ENCODE data around the gene NPHP4.

The NPHP4 gene

GRCh38 chr1:5915587-5916571 lies 76.3 kb downstream of the NPHP4 start:
- Histone ChIP-seq H3K27me3 (ENCODE audit: insufficient read depth, insufficient read length) (no peaks in the 10 kb centered on the region), H3K4me3 (ENCODE audit: insufficient read length, low read depth) (no peak overlapping the region), H3K4me1 (ENCODE audit: insufficient read depth, insufficient read length) (no peaks in the 10 kb centered on the region), H3K9me3 (ENCODE audit: insufficient read depth, low read length) (no peaks in the 10 kb centered on the region), H3K36me3 (ENCODE audit: insufficient read depth, insufficient read length, low read length) (no peaks in the 10 kb centered on the region), H3K9ac (ENCODE audit: insufficient read length, low read depth) (peak overlapping the region; percentile 21)
- DNase-seq (ENCODE audit: low read depth, low spot score) = no peak
- TF ChIP-seq ZNF274 (IDR thresholded peaks at IDR 0.05; ENCODE audit: low read depth, low read length) (no peak), SUZ12 (IDR thresholded peaks at IDR 0.05; ENCODE audit: extremely low read depth, insufficient read depth, insufficient read length) (no peak), YY1 (IDR thresholded peaks at IDR 0.05; ENCODE audit: insufficient read depth, insufficient read length) (no peak)

- TF ChIP-seq YY1 (IDR thresholded peaks at IDR 0.05; ENCODE audit: insufficient read depth, insufficient read length) (no peak), ZNF274 (IDR thresholded peaks at IDR 0.05; ENCODE audit: low read depth, low read length) (no peak), SUZ12 (IDR thresholded peaks at IDR 0.05; ENCODE audit: extremely low read depth, insufficient read depth, insufficient read length) (no peak)
- H3K27me3 ChIP-seq (ENCODE audit: insufficient read depth, insufficient read length) = no peaks in the 10 kb centered on the region
- H3K9ac ChIP-seq (ENCODE audit: insufficient read length, low read depth) = no peak overlapping the region
- H3K36me3 ChIP-seq (ENCODE audit: insufficient read depth, insufficient read length, low read length) = no peaks in the 10 kb centered on the region
- no peak for DNase-seq (ENCODE audit: low read depth, low spot score)
- no peak overlapping the region for H3K4me3 ChIP-seq (ENCODE audit: insufficient read length, low read depth)
- H3K4me1 ChIP-seq (ENCODE audit: insufficient read depth, insufficient read length) = no peaks in the 10 kb centered on the region
- no peaks in the 10 kb centered on the region for H3K9me3 ChIP-seq (ENCODE audit: insufficient read depth, low read length)
Measured at GRCh38 chr1:5914676-5915365, 77.4 kb downstream of the NPHP4 start.

- DNase-seq (ENCODE audit: low read depth, low spot score) = no peak
- Histone ChIP-seq H3K4me1 (ENCODE audit: insufficient read depth, insufficient read length) (no peaks in the 10 kb centered on the region), H3K36me3 (ENCODE audit: insufficient read depth, insufficient read length, low read length) (no peaks in the 10 kb centered on the region), H3K9ac (ENCODE audit: insufficient read length, low read depth) (no peak overlapping the region), H3K27me3 (ENCODE audit: insufficient read depth, insufficient read length) (no peaks in the 10 kb centered on the region), H3K4me3 (ENCODE audit: insufficient read length, low read depth) (no peak overlapping the region), H3K9me3 (ENCODE audit: insufficient read depth, low read length) (no peaks in the 10 kb centered on the region)
- TF ChIP-seq ZNF274 (IDR thresholded peaks at IDR 0.05; ENCODE audit: low read depth, low read length) (no peak), YY1 (IDR thresholded peaks at IDR 0.05; ENCODE audit: insufficient read depth, insufficient read length) (no peak), SUZ12 (IDR thresholded peaks at IDR 0.05; ENCODE audit: extremely low read depth, insufficient read depth, insufficient read length) (no peak)
Measured at GRCh38 chr1:5913876-5914275, 78.3 kb downstream of the NPHP4 start.

- no peaks in the 10 kb centered on the region for H3K27me3 ChIP-seq (ENCODE audit: insufficient read depth, insufficient read length)
- H3K9me3 ChIP-seq (ENCODE audit: insufficient read depth, low read length) = no peaks in the 10 kb centered on the region
- no peaks in the 10 kb centered on the region for H3K36me3 ChIP-seq (ENCODE audit: insufficient read depth, insufficient read length, low read length)
- H3K4me1 ChIP-seq (ENCODE audit: insufficient read depth, insufficient read length) = no peaks in the 10 kb centered on the region
- TF ChIP-seq SUZ12 (IDR thresholded peaks at IDR 0.05; ENCODE audit: extremely low read depth, insufficient read depth, insufficient read length) = no peak
- no peak for TF ChIP-seq ZNF274 (IDR thresholded peaks at IDR 0.05; ENCODE audit: low read depth, low read length)
- TF ChIP-seq YY1 (IDR thresholded peaks at IDR 0.05; ENCODE audit: insufficient read depth, insufficient read length) = no peak
- H3K4me3 ChIP-seq (ENCODE audit: insufficient read length, low read depth) = no peak overlapping the region
- no peak overlapping the region for H3K9ac ChIP-seq (ENCODE audit: insufficient read length, low read depth)
- DNase-seq (ENCODE audit: low read depth, low spot score) = no peak
Measured at GRCh38 chr1:5913078-5913845, 79.0 kb downstream of the NPHP4 start.

GRCh38 chr1:5911871-5912271 lies 80.4 kb downstream of the NPHP4 start:
- no peak for TF ChIP-seq YY1 (IDR thresholded peaks at IDR 0.05; ENCODE audit: insufficient read depth, insufficient read length)
- TF ChIP-seq SUZ12 (IDR thresholded peaks at IDR 0.05; ENCODE audit: extremely low read depth, insufficient read depth, insufficient read length) = no peak
- TF ChIP-seq ZNF274 (IDR thresholded peaks at IDR 0.05; ENCODE audit: low read depth, low read length) = no peak
- Histone ChIP-seq H3K4me1 (ENCODE audit: insufficient read depth, insufficient read length) (no peaks in the 10 kb centered on the region), H3K4me3 (ENCODE audit: insufficient read length, low read depth) (no peak overlapping the region), H3K9ac (ENCODE audit: insufficient read length, low read depth) (no peak overlapping the region), H3K9me3 (ENCODE audit: insufficient read depth, low read length) (no peaks in the 10 kb centered on the region), H3K36me3 (ENCODE audit: insufficient read depth, insufficient read length, low read length) (no peaks in the 10 kb centered on the region), H3K27me3 (ENCODE audit: insufficient read depth, insufficient read length) (no peaks in the 10 kb centered on the region)
- no peak for DNase-seq (ENCODE audit: low read depth, low spot score)

GRCh38 chr1:5911157-5911556 lies 81.1 kb downstream of the NPHP4 start:
- Histone ChIP-seq H3K27me3 (ENCODE audit: insufficient read depth, insufficient read length) (no peaks in the 10 kb centered on the region), H3K36me3 (ENCODE audit: insufficient read depth, insufficient read length, low read length) (no peaks in the 10 kb centered on the region), H3K4me3 (ENCODE audit: insufficient read length, low read depth) (no peak overlapping the region), H3K4me1 (ENCODE audit: insufficient read depth, insufficient read length) (no peaks in the 10 kb centered on the region), H3K9ac (ENCODE audit: insufficient read length, low read depth) (no peak overlapping the region), H3K9me3 (ENCODE audit: insufficient read depth, low read length) (no peaks in the 10 kb centered on the region)
- TF ChIP-seq ZNF274 (IDR thresholded peaks at IDR 0.05; ENCODE audit: low read depth, low read length) (no peak), YY1 (IDR thresholded peaks at IDR 0.05; ENCODE audit: insufficient read depth, insufficient read length) (no peak), SUZ12 (IDR thresholded peaks at IDR 0.05; ENCODE audit: extremely low read depth, insufficient read depth, insufficient read length) (no peak)
- no peak for DNase-seq (ENCODE audit: low read depth, low spot score)
